Stimulated activated effector memory CD8-positive, alpha-beta T cell treated with anti-CD3 and anti-CD28 coated beads, Interleukin-12 subunit alpha, Interleukin-12 subunit beta, amount 100 ng/mL, for 72 hours (primary cell): ENCODE measurements around the gene THTPA.

Source experiments
- ATAC-seq: fragments of 150-1000 bp; cut with Tn5 transposase; 2 replicates; pipeline ENCODE4 v1.10.0; 2021
- DNase-seq, 2 donors: peaks; one replicate each; pipeline ENCODE4 v3.0.0; 2021 to 2022; ENCODE audit warnings: low spot score in 2 of 2
- H3K27ac Mint-ChIP-seq: one replicate; pipeline ENCODE4 v1.8.0; 2022; ENCODE audit warnings: mild to moderate bottlenecking, mixed read lengths
- H3K36me3 Mint-ChIP-seq: one replicate; pipeline ENCODE4 v1.8.0; 2022; ENCODE audit warnings: mild to moderate bottlenecking, mixed read lengths
- H3K4me1 Mint-ChIP-seq: one replicate; pipeline ENCODE4 v1.8.0; 2022; ENCODE audit warnings: mixed read lengths
- H3K4me3 Mint-ChIP-seq: one replicate; pipeline ENCODE4 v1.8.0; 2022; ENCODE audit warnings: mild to moderate bottlenecking, mixed read lengths
- H3K9me3 Mint-ChIP-seq: one replicate; pipeline ENCODE4 v1.8.0; 2022; ENCODE audit warnings: mixed read lengths

Gene THTPA

GRCh38 chr14:23567186-23568020 is 11.3 kb downstream of the THTPA start, which contains the start of gene AP1G2:
TSS of gene AP1G2 (minus strand) at chr14:23567791. CDS start at chr14:23567314, 477 bp downstream.
- Mint-ChIP-seq H3K4me3 (peak within 1 kb of the TSS; percentile 99), H3K9me3 (no peaks in the 10 kb centered on the region), H3K27ac (peak within 1 kb of the TSS; percentile 99), H3K4me1 (peaks cover 52% of the 10 kb centered on the region), H3K36me3 (peaks cover 54% of the 10 kb centered on the region)
- ATAC-seq, result peak; percentile 96
- peak; percentile 70 to 93 for DNase-seq

- H3K4me1 Mint-ChIP-seq, result peaks cover 47% of the 10 kb centered on the region
- ATAC-seq, result no peak
- peaks cover 47% of the 10 kb centered on the region for H3K36me3 Mint-ChIP-seq
- DNase-seq, result no peak
- H3K4me3 Mint-ChIP-seq, result peak overlapping the region; percentile 99
- H3K27ac Mint-ChIP-seq, result peak overlapping the region; percentile 99
- H3K9me3 Mint-ChIP-seq, result no peaks in the 10 kb centered on the region
These were observed 12.0 kb downstream of the THTPA start for GRCh38 chr14:23568021-23568599.

- no peaks in the 10 kb centered on the region for H3K9me3 Mint-ChIP-seq
- DNase-seq (no peak), ATAC-seq (no peak)
- H3K4me1 Mint-ChIP-seq, result peaks cover 42% of the 10 kb centered on the region
- peak overlapping the region; percentile 99 for H3K4me3 Mint-ChIP-seq
- H3K36me3 Mint-ChIP-seq, result peaks cover 40% of the 10 kb centered on the region
- peak overlapping the region; percentile 99 for H3K27ac Mint-ChIP-seq
These were observed 12.7 kb downstream of the THTPA start for GRCh38 chr14:23568600-23569331.

GRCh38 chr14:23569443-23570151 is 13.5 kb downstream of the THTPA start:
- H3K4me3 Mint-ChIP-seq, result no peak overlapping the region
- H3K9me3 Mint-ChIP-seq, result no peaks in the 10 kb centered on the region
- H3K27ac Mint-ChIP-seq, result peak overlapping the region; percentile 99
- ATAC-seq (no peak), DNase-seq (no peak)
- peaks cover 35% of the 10 kb centered on the region for H3K36me3 Mint-ChIP-seq
- H3K4me1 Mint-ChIP-seq, result peaks cover 34% of the 10 kb centered on the region

GRCh38 chr14:23570806-23571483 is 14.9 kb downstream of the THTPA start:
- H3K27ac Mint-ChIP-seq, result peak overlapping the region; percentile 79
- no peaks in the 10 kb centered on the region for H3K9me3 Mint-ChIP-seq
- ATAC-seq (no peak), DNase-seq (no peak)
- H3K4me1 Mint-ChIP-seq, result peaks cover 25% of the 10 kb centered on the region
- H3K4me3 Mint-ChIP-seq, result no peak overlapping the region
- peaks cover 22% of the 10 kb centered on the region for H3K36me3 Mint-ChIP-seq

- DNase-seq (no peak), ATAC-seq (no peak)
- H3K4me3 Mint-ChIP-seq, result no peak overlapping the region
- peaks cover 25% of the 10 kb centered on the region for H3K4me1 Mint-ChIP-seq
- H3K9me3 Mint-ChIP-seq, result no peaks in the 10 kb centered on the region
- peaks cover 15% of the 10 kb centered on the region for H3K36me3 Mint-ChIP-seq
- H3K27ac Mint-ChIP-seq, result peak overlapping the region; percentile 79
These were observed 15.8 kb downstream of the THTPA start for GRCh38 chr14:23571701-23572523.

- H3K4me1 Mint-ChIP-seq, result peaks cover 26% of the 10 kb centered on the region
- H3K36me3 Mint-ChIP-seq, result peaks cover 10% of the 10 kb centered on the region
- H3K4me3 Mint-ChIP-seq, result no peak overlapping the region
- H3K9me3 Mint-ChIP-seq, result no peaks in the 10 kb centered on the region
- no peak for ATAC-seq
- DNase-seq, result no peak
- H3K27ac Mint-ChIP-seq, result peak overlapping the region; percentile 5
These were observed 16.4 kb downstream of the THTPA start for GRCh38 chr14:23572524-23572828.

- Mint-ChIP-seq H3K36me3 (peaks cover 7% of the 10 kb centered on the region), H3K27ac (peak overlapping the region; percentile 5), H3K4me1 (peaks cover 22% of the 10 kb centered on the region), H3K9me3 (no peaks in the 10 kb centered on the region), H3K4me3 (no peak overlapping the region)
- DNase-seq (no peak), ATAC-seq (no peak)
These were observed 16.8 kb downstream of the THTPA start for GRCh38 chr14:23572836-23573235.

- no peak for DNase-seq
- Mint-ChIP-seq H3K27ac (no peak overlapping the region), H3K4me3 (no peak overlapping the region), H3K9me3 (no peaks in the 10 kb centered on the region), H3K4me1 (peaks cover 18% of the 10 kb centered on the region), H3K36me3 (peaks cover 7% of the 10 kb centered on the region)
- ATAC-seq, result no peak
These were observed 17.4 kb downstream of the THTPA start for GRCh38 chr14:23573384-23574015.

GRCh38 chr14:23577004-23577681 is 21.1 kb downstream of the THTPA start:
- H3K4me3 Mint-ChIP-seq, result peak overlapping the region; percentile 42
- no peaks in the 10 kb centered on the region for H3K9me3 Mint-ChIP-seq
- DNase-seq (no peak), ATAC-seq (peak; percentile 47)
- H3K27ac Mint-ChIP-seq, result no peak overlapping the region
- H3K4me1 Mint-ChIP-seq, result peaks cover 20% of the 10 kb centered on the region
- no peaks in the 10 kb centered on the region for H3K36me3 Mint-ChIP-seq

- ATAC-seq (no peak), DNase-seq (no peak)
- Mint-ChIP-seq H3K4me1 (peaks cover 20% of the 10 kb centered on the region), H3K9me3 (no peaks in the 10 kb centered on the region), H3K27ac (no peak overlapping the region), H3K36me3 (no peaks in the 10 kb centered on the region), H3K4me3 (peak overlapping the region; percentile 42)
These were observed 21.8 kb downstream of the THTPA start for GRCh38 chr14:23577710-23578392.

GRCh38 chr14:23578560-23579310 is 22.7 kb downstream of the THTPA start, which contains the start of gene JPH4:
TSS of gene JPH4 (minus strand) at chr14:23578790. CDS start at chr14:23577453, 1,337 bp downstream.
- Mint-ChIP-seq H3K27ac (no peak within 1 kb of the TSS), H3K4me3 (peak within 1 kb of the TSS; percentile 42), H3K36me3 (no peaks in the 10 kb centered on the region), H3K4me1 (peaks cover 20% of the 10 kb centered on the region), H3K9me3 (no peaks in the 10 kb centered on the region)
- DNase-seq, result no peak
- ATAC-seq, result no peak
